Measurements from ENCODE around the gene SPAG7. TPM values are rescaled to one million over a fixed set of nuclear protein-coding genes. Genes with fewer than 3 reads are reported as not detected.

Gene SPAG7
- total and polyA plus RNA-seq, 2 of the 8 experiments (the other 6 are each of a cell fraction or from before 2014, with no cell fraction given) = 74.2 to 81.9 TPM

- no peak for TF ChIP-seq CHD7 (IDR thresholded peaks at IDR 0.05; ENCODE audit: insufficient replicate concordance, low read length)
- no peak; the same call in 1 of the 2 replicates for TF ChIP-seq TAF1 (IDR thresholded peaks at IDR 0.05; ENCODE audit: low read depth, low read length)
- peak; percentile 56; the same call in 1 of the 2 replicates for TF ChIP-seq TEAD4 (IDR thresholded peaks at IDR 0.05; ENCODE audit: low read depth, low read length)
- TF ChIP-seq TBP (IDR thresholded peaks at IDR 0.05; ENCODE audit: low read depth, low read length) = no peak; the same call in 1 of the 2 replicates
- no peak for TF ChIP-seq KDM5A (IDR thresholded peaks at IDR 0.05; ENCODE audit: low read length)
- TF ChIP-seq CHD1 (IDR thresholded peaks at IDR 0.05; ENCODE audit: low read depth, low read length) = no peak
- no peak for TF ChIP-seq JUND (IDR thresholded peaks at IDR 0.05; ENCODE audit: low read length)
- TF ChIP-seq CREB1 (IDR thresholded peaks at IDR 0.05) = no peak; the same call in 1 of the 2 replicates
- TF ChIP-seq SIX5 (IDR thresholded peaks at IDR 0.05; ENCODE audit: low read depth, low read length) = no peak
- no peak for TF ChIP-seq HDAC2 (IDR thresholded peaks at IDR 0.05; ENCODE audit: borderline replicate concordance in 1 of 2, low read depth in 2 of 2, low read length in 2 of 2)
- TF ChIP-seq FOSL1 (IDR thresholded peaks at IDR 0.05; ENCODE audit: insufficient read depth, low read depth, low read length) = no peak
Measured at GRCh38 chr17:4947411-4948165, 20.0 kb downstream of the SPAG7 start (continued).
